OCI-LY1 (cell line): ENCODE data around the gene PCNX2.

Source experiments
- H2AFZ ChIP-seq: fragments of 200-600 bp; sonication (generic), shearing (Covaris generic); 2 replicates; pipeline ENCODE4 v1.6.0; 2014; ENCODE audit warnings: antibody characterized with exemption, mild to moderate bottlenecking, low read length
- H3F3A ChIP-seq: fragments of 200-600 bp; sonication (generic), shearing (Covaris generic); 2 replicates; pipeline ENCODE4 v1.6.0; 2014; ENCODE audit warnings: mild to moderate bottlenecking, antibody characterized with exemption, low read length, moderate library complexity; ENCODE audit not compliant: insufficient read depth
- H3K27ac ChIP-seq: fragments of 200-600 bp; sonication (generic); 2 replicates; pipeline ENCODE4 v1.5.1; 2014; ENCODE audit warnings: low read length, mixed run types, mild to moderate bottlenecking, low read depth; ENCODE audit not compliant: poor library complexity, severe bottlenecking
- H3K27me3 ChIP-seq: fragments of 200-600 bp; sonication (generic); 2 replicates; pipeline ENCODE4 v1.6.0; 2014; ENCODE audit warnings: antibody characterized with exemption, mild to moderate bottlenecking, low read length, moderate library complexity; ENCODE audit not compliant: insufficient read depth
- H3K36me3 ChIP-seq: fragments of 200-600 bp; sonication (generic); 2 replicates; pipeline ENCODE4 v1.6.1; 2014; ENCODE audit warnings: mild to moderate bottlenecking, antibody characterized with exemption, low read length, moderate library complexity, mixed read lengths; ENCODE audit not compliant: insufficient read depth
- H3K4me1 ChIP-seq: fragments of 200-600 bp; sonication (generic); 2 replicates; pipeline ENCODE4 v1.5.1; 2014; ENCODE audit warnings: mild to moderate bottlenecking, low read length, moderate library complexity; ENCODE audit not compliant: insufficient read depth, severe bottlenecking
- H3K4me2 ChIP-seq: fragments of 200-600 bp; sonication (generic), shearing (Covaris generic); 2 replicates; pipeline ENCODE4 v1.6.1; 2014; ENCODE audit warnings: low read length
- H3K4me3 ChIP-seq: fragments of 200-600 bp; sonication (generic); 2 replicates; pipeline ENCODE4 v1.5.1; 2014; ENCODE audit warnings: low read length, low read depth, mild to moderate bottlenecking, mixed read lengths; ENCODE audit not compliant: poor library complexity, severe bottlenecking
- H3K79me2 ChIP-seq: fragments of 200-600 bp; shearing (Covaris generic); 2 replicates; pipeline ENCODE4 v1.6.1; 2016; ENCODE audit warnings: mixed run types, low read length, mixed read lengths; ENCODE audit not compliant: insufficient read depth
- H3K9ac ChIP-seq: fragments of 200-600 bp; sonication (generic), shearing (Covaris generic); 2 replicates; pipeline ENCODE4 v1.6.1; 2014; ENCODE audit warnings: mild to moderate bottlenecking, low read length, mixed read lengths
- H3K9me2 ChIP-seq: fragments of 200-600 bp; sonication (generic), shearing (Covaris generic); 2 replicates; pipeline ENCODE4 v1.6.1; 2014; ENCODE audit warnings: low read depth, mild to moderate bottlenecking, low read length, mixed read lengths
- H3K9me3 ChIP-seq: fragments of 200-600 bp; shearing (Covaris generic); 2 replicates; pipeline ENCODE4 v1.6.1; 2014; ENCODE audit warnings: low read length, mixed read lengths
- H4K20me1 ChIP-seq: fragments of 200-600 bp; sonication (generic), shearing (Covaris generic); 2 replicates; pipeline ENCODE4 v1.6.0; 2016; ENCODE audit warnings: mild to moderate bottlenecking, low read length; ENCODE audit not compliant: insufficient read depth
- CTCF ChIP-seq: fragments of 200-600 bp; sonication (generic), shearing (Covaris generic); IDR thresholded peaks from 2 replicates; pipeline ENCODE4 v1.5.1; 2017; ENCODE audit warnings: mild to moderate bottlenecking, antibody characterized with exemption, low read length, moderate library complexity, mixed read lengths
- EZH2 ChIP-seq: fragments of 200-600 bp; sonication (generic), shearing (Covaris generic); IDR thresholded peaks from 2 replicates; pipeline ENCODE4 v1.8.0; 2017; ENCODE audit warnings: borderline replicate concordance, mixed run types, mild to moderate bottlenecking, antibody characterized with exemption, low read length, moderate library complexity, mixed read lengths

Gene PCNX2

GRCh38 chr1:233333086-233333485, 37.6 kb upstream of the PCNX2 start:
- H2AFZ ChIP-seq: no peak overlapping the region
- no peaks in the 10 kb centered on the region for H3K9me2 ChIP-seq
- H4K20me1 ChIP-seq: no peaks in the 10 kb centered on the region
- H3F3A ChIP-seq: no peaks in the 10 kb centered on the region
- H3K4me2 ChIP-seq: no peak overlapping the region
- no peaks in the 10 kb centered on the region for H3K27me3 ChIP-seq
- H3K9me3 ChIP-seq: no peaks in the 10 kb centered on the region
- peaks cover under 1% of the 10 kb centered on the region for H3K4me1 ChIP-seq
- H3K36me3 ChIP-seq: no peaks in the 10 kb centered on the region
- no peak overlapping the region for H3K27ac ChIP-seq
- H3K4me3 ChIP-seq: no peak overlapping the region
- TF ChIP-seq CTCF: no peak
- no peak for TF ChIP-seq EZH2
- H3K79me2 ChIP-seq: no peaks in the 10 kb centered on the region
- H3K9ac ChIP-seq: no peak overlapping the region

- H4K20me1 ChIP-seq: no peaks in the 10 kb centered on the region
- H3K27me3 ChIP-seq: no peaks in the 10 kb centered on the region
- no peak overlapping the region for H3K9ac ChIP-seq
- TF ChIP-seq CTCF: no peak
- TF ChIP-seq EZH2: no peak
- H3K4me3 ChIP-seq: no peak overlapping the region
- no peaks in the 10 kb centered on the region for H3K9me3 ChIP-seq
- no peak overlapping the region for H3K4me2 ChIP-seq
- H3K79me2 ChIP-seq: no peaks in the 10 kb centered on the region
- H3K36me3 ChIP-seq: no peaks in the 10 kb centered on the region
- H2AFZ ChIP-seq: no peak overlapping the region
- no peak overlapping the region for H3K27ac ChIP-seq
- no peaks in the 10 kb centered on the region for H3K9me2 ChIP-seq
- no peaks in the 10 kb centered on the region for H3F3A ChIP-seq
- H3K4me1 ChIP-seq: peaks cover 6% of the 10 kb centered on the region
These were observed 36.4 kb upstream of the PCNX2 start for GRCh38 chr1:233331676-233332519.

GRCh38 chr1:233328142-233328921, 32.8 kb upstream of the PCNX2 start:
- H3K9ac ChIP-seq: peak overlapping the region; percentile 64
- H3K27ac ChIP-seq: no peak overlapping the region

More at GRCh38 chr1:233328142-233328921, 32.8 kb upstream of the PCNX2 start:
- Histone ChIP-seq H2AFZ (peak overlapping the region; percentile 25; the same call in 1 of the 2 replicates), H3K79me2 (no peaks in the 10 kb centered on the region), H3K36me3 (no peaks in the 10 kb centered on the region; the same call in 1 of the 2 replicates), H3K9me3 (no peaks in the 10 kb centered on the region), H4K20me1 (no peaks in the 10 kb centered on the region), H3K4me1 (peaks cover 6% of the 10 kb centered on the region), H3F3A (no peaks in the 10 kb centered on the region), H3K4me2 (peak overlapping the region; percentile 91), H3K4me3 (peak overlapping the region; percentile 74), H3K9me2 (no peaks in the 10 kb centered on the region), H3K27me3 (no peaks in the 10 kb centered on the region)
- TF ChIP-seq CTCF: no peak
- no peak for TF ChIP-seq EZH2
